ENCODE results near the gene GADD45A.

Gene GADD45A

GRCh38 chr1:67687649-67688048 lies 2.6 kb downstream of the GADD45A start:
- no peak for DNase-seq (ENCODE audit: extremely low read depth in 1 of 2, low read depth in 1 of 2)

- DNase-seq (ENCODE audit: extremely low read depth in 1 of 2, low read depth in 1 of 2): no peak
Measured at GRCh38 chr1:67688526-67689219, 3.7 kb downstream of the GADD45A start.

GRCh38 chr1:67689267-67690017 lies 4.4 kb downstream of the GADD45A start:
- DNase-seq (ENCODE audit: extremely low read depth in 1 of 2, low read depth in 1 of 2): no peak

GRCh38 chr1:67690018-67690363 lies 5.0 kb downstream of the GADD45A start:
- no peak for DNase-seq (ENCODE audit: extremely low read depth in 1 of 2, low read depth in 1 of 2)

GRCh38 chr1:67690411-67690810 lies 5.4 kb downstream of the GADD45A start:
- DNase-seq (ENCODE audit: extremely low read depth in 1 of 2, low read depth in 1 of 2): no peak

GRCh38 chr1:67691712-67692111 lies 6.7 kb downstream of the GADD45A start:
- no peak for DNase-seq (ENCODE audit: extremely low read depth in 1 of 2, low read depth in 1 of 2)

- no peak for DNase-seq (ENCODE audit: extremely low read depth in 1 of 2, low read depth in 1 of 2)
Measured at GRCh38 chr1:67695963-67696362, 11.0 kb downstream of the GADD45A start.

- DNase-seq (ENCODE audit: extremely low read depth in 1 of 2, low read depth in 1 of 2): no peak
Measured at GRCh38 chr1:67696708-67697107, 11.7 kb downstream of the GADD45A start.

- no peak for DNase-seq (ENCODE audit: extremely low read depth in 1 of 2, low read depth in 1 of 2)
Measured at GRCh38 chr1:67700220-67700619, 15.2 kb downstream of the GADD45A start.

- DNase-seq (ENCODE audit: extremely low read depth in 1 of 2, low read depth in 1 of 2): no peak
Measured at GRCh38 chr1:67700692-67701410, 15.8 kb downstream of the GADD45A start.

GRCh38 chr1:67701876-67702275 lies 16.9 kb downstream of the GADD45A start:
- no peak for DNase-seq (ENCODE audit: extremely low read depth in 1 of 2, low read depth in 1 of 2)

GRCh38 chr1:67704351-67704750 lies 19.4 kb downstream of the GADD45A start:
- no peak for DNase-seq (ENCODE audit: extremely low read depth in 1 of 2, low read depth in 1 of 2)

GRCh38 chr1:67705735-67706453 lies 20.9 kb downstream of the GADD45A start:
- DNase-seq (ENCODE audit: extremely low read depth in 1 of 2, low read depth in 1 of 2): no peak

- DNase-seq (ENCODE audit: extremely low read depth in 1 of 2, low read depth in 1 of 2): no peak
Measured at GRCh38 chr1:67708606-67709005, 23.6 kb downstream of the GADD45A start.

GRCh38 chr1:67710417-67710816 lies 25.4 kb downstream of the GADD45A start:
- DNase-seq (ENCODE audit: extremely low read depth in 1 of 2, low read depth in 1 of 2): no peak

GRCh38 chr1:67711158-67711854 lies 26.3 kb downstream of the GADD45A start:
- DNase-seq (ENCODE audit: extremely low read depth in 1 of 2, low read depth in 1 of 2): no peak

GRCh38 chr1:67711855-67712212 lies 26.8 kb downstream of the GADD45A start:
- no peak for DNase-seq (ENCODE audit: extremely low read depth in 1 of 2, low read depth in 1 of 2)

GRCh38 chr1:67713057-67713846 lies 28.3 kb downstream of the GADD45A start:
- DNase-seq (ENCODE audit: extremely low read depth in 1 of 2, low read depth in 1 of 2): no peak

GRCh38 chr1:67715819-67716218 lies 30.8 kb downstream of the GADD45A start:
- no peak for DNase-seq (ENCODE audit: extremely low read depth in 1 of 2, low read depth in 1 of 2)

GRCh38 chr1:67716800-67717199 lies 31.8 kb downstream of the GADD45A start:
- no peak for DNase-seq (ENCODE audit: extremely low read depth in 1 of 2, low read depth in 1 of 2)

Data from activated CD8-positive, alpha-beta memory T cell treated with anti-CD3 and anti-CD28 coated beads for 1 hour (primary cell).